GM10266 (cell line): Measurements from ENCODE around the gene MTG1.

Source experiments
- DNase-seq: peaks from one replicate; pipeline ENCODE4 v3.0.0; 2012; ENCODE audit errors: extremely low spot score
- TF ChIP-seq, protein P1 (sequence below): IDR thresholded peaks from 2 replicates; pipeline ENCODE4 v1.5.1; 2012; ENCODE audit warnings: mild to moderate bottlenecking, low read depth; ENCODE audit not compliant: control insufficient read depth, insufficient read depth; ENCODE audit errors: missing control alignments

MTG1 gene

GRCh38 chr10:133355266-133355665, 38.7 kb upstream of the MTG1 start:
- TF ChIP-seq, protein P1, sequence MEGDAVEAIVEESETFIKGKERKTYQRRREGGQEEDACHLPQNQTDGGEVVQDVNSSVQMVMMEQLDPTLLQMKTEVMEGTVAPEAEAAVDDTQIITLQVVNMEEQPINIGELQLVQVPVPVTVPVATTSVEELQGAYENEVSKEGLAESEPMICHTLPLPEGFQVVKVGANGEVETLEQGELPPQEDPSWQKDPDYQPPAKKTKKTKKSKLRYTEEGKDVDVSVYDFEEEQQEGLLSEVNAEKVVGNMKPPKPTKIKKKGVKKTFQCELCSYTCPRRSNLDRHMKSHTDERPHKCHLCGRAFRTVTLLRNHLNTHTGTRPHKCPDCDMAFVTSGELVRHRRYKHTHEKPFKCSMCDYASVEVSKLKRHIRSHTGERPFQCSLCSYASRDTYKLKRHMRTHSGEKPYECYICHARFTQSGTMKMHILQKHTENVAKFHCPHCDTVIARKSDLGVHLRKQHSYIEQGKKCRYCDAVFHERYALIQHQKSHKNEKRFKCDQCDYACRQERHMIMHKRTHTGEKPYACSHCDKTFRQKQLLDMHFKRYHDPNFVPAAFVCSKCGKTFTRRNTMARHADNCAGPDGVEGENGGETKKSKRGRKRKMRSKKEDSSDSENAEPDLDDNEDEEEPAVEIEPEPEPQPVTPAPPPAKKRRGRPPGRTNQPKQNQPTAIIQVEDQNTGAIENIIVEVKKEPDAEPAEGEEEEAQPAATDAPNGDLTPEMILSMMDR, result no peak
- DNase-seq, result no peak

- TF ChIP-seq, protein P1, result no peak
- DNase-seq, result no peak
Measured at GRCh38 chr10:133355991-133356390, 38.0 kb upstream of the MTG1 start.

- no peak for DNase-seq
- TF ChIP-seq, protein P1, result no peak
Measured at GRCh38 chr10:133356549-133357284, 37.2 kb upstream of the MTG1 start.

DNA sequence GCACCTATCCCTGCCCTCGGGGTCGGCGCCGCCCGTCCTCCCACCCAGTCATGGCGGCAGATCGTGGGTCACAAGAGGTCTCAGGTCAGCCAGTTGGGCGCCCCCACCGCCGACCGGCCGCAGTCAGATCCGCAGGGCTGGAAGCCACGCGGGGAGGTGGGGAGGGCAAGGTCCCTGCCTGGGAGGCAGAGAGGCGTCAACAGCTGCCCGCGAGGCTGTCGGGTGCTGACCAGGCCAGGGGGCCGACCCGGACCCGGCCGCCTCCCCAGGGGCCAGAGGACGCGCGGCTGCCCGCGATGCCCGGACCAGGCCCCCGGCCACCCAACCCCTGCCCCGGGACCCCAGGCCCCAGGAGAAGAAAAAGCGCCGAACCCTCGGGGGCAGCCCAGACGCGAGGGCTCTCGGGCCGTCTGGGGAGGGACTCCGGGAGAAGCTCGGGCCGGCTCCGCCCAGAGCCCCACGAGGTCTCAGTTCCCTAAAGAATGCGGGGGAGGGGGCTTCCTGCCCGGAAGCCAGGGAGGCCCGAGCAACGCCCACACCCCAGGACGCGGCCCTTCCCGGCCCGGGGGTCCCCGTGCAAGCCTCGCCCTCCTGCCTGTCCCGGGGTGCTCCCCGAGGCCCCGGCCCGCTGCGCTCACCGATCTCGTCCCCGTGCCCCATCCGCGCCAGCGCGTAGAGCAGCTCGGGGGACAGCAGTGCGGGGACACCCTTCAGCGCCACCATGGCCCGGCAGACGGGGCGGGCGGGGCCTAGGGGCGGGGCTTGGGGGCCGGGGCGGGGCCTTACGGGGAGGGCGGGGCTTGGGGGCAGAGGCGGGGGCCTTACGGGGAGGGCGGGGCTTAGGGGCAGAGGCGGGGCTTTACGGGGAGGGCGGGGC, 36.4 kb upstream of the MTG1 start, which contains the start of gene FUOM:
Gene FUOM, minus strand, starts transcription at position 735 of the 877 bp plus-strand sequence. Its CDS starts 12 bp downstream, at position 723.
- DNase-seq, result peak; percentile 98
- TF ChIP-seq, protein P1, result no peak

DNA sequence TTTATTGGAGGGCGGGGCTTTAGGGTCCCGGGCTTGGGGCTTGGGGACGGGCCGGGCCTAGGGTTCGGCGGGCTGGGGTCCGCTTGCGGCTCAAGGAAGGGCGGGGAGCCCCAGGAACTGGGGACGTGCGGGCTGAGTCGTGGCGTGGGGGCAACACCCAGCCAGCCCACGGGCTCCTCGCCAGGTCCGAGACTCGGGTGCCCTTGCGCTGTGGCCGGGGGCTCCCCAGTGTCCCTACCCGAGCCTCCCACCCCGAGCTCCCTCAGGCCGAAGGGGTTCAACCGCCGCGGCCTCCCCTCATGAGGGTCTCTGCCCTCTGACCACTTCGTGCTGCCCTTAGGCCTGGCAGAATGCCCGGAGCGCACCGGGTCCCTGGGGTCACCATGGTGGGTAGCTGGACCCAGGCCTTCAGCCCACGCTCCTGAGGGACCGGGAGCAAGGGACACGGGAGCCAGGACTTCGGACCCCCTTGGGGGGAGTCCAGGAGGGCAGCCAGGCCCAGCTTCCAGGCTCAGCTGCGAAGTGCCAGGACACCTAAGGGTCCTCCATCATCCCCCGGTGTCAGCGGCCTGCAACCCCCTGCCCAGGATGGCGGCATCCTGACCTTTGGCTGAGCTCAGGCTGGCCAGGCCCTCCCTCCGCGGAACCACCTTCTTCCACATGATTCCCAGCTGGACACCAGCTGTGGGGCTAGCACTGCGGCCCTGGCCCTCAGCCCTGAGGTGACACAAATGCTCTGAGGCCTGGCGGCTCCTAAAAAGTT, 35.6 kb upstream of the MTG1 start:
- TF ChIP-seq, protein P1, result no peak
- no peak for DNase-seq

GRCh38 chr10:133358925-133359310, 35.0 kb upstream of the MTG1 start:
- DNase-seq, result no peak
- TF ChIP-seq, protein P1, result no peak
